ENCODE results near the gene CLCN3. TPM values are rescaled to one million over a fixed set of nuclear protein-coding genes. Genes with fewer than 3 reads are reported as not detected.

Gene CLCN3
- total and polyA plus RNA-seq, 2 of the 13 experiments (the other 11 are each of a cell fraction or from before 2014, with no cell fraction given): 13.6 to 23.7 TPM

DNA sequence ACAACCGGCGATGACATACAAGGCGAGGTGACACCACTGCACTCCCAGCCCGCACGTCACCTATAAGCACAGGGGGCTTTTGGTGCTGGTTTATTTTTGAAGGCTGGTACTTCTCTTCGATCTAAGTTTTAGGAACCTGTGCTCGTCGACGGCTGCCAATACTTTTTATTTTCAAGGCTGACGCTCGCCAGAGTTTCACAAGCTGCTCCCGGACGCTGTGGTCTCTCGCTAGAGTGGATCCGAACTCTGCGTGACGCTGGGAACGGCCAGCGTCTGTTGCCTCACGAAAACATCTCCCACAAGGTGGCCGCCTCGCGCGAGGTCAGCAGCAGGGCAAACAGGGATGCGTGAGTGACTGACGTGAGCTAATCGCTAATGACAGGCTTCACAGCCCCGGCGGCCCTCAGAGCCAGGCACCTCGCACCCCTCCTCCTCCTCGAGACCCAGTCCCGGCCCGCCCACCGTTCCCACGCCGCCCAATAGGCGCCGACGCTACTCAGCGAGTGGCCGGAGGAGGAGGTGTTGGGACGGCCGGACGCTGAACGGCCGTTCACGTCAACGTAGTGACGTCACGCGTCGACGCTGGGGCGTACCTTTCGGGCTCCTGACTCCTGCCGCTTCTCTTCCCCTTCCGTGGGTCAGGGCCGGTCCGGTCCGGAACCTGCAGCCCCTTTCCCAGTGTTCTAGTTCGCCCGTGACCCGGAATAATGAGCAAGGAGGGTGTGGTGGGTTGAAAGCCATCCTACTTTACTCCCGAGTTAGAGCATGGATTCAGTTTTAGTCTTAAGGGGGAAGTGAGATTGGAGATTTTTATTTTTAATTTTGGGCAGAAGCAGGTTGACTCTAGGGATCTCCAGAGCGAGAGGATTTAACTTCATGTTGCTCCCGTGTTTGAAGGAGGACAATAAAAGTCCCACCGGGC, at the start of gene CLCN3 (continued):
- TF ChIP-seq SMAD3 (CRISPR knock-in tag; IDR thresholded peaks at IDR 0.05) (peak; percentile 57; the same call in 1 of the 2 replicates), YEATS2 (CRISPR knock-in tag; IDR thresholded peaks at IDR 0.05; ENCODE audit: borderline replicate concordance) (peak; percentile 96; the same call in 1 of the 2 replicates), ZFP36L2 (CRISPR knock-in tag; IDR thresholded peaks at IDR 0.05) (no peak), HNRNPL (IDR thresholded peaks at IDR 0.05; ENCODE audit: low read depth, low read length) (0 out of 2 replicates have a peak, but pooled peaks have one; percentile 47), ZNF136 (CRISPR knock-in tag; IDR thresholded peaks at IDR 0.05; ENCODE audit: low read depth) (no peak), KDM6A (CRISPR knock-in tag; IDR thresholded peaks at IDR 0.05; ENCODE audit: low read depth) (no peak), ZNF263 (CRISPR knock-in tag; IDR thresholded peaks at IDR 0.05) (no peak), FOSL1 (CRISPR knock-in tag; IDR thresholded peaks at IDR 0.05; ENCODE audit: borderline replicate concordance) (no peak), ZGPAT (CRISPR knock-in tag; IDR thresholded peaks at IDR 0.05) (peak; percentile 69; the same call in 1 of the 2 replicates), SATB2 (CRISPR knock-in tag; IDR thresholded peaks at IDR 0.05) (no peak), ADNP (CRISPR knock-in tag; IDR thresholded peaks at IDR 0.05) (no peak), FOXM1 (CRISPR knock-in tag; IDR thresholded peaks at IDR 0.05) (no peak), ZNF839 (CRISPR knock-in tag; IDR thresholded peaks at IDR 0.05; ENCODE audit: borderline replicate concordance) (no peak), DNMT3B (CRISPR knock-in tag; conservative IDR thresholded peaks at IDR 0.05) (0 out of 2 replicates have a peak, but pooled peaks have one; percentile 3)
- TF ChIP-seq, protein P1, sequence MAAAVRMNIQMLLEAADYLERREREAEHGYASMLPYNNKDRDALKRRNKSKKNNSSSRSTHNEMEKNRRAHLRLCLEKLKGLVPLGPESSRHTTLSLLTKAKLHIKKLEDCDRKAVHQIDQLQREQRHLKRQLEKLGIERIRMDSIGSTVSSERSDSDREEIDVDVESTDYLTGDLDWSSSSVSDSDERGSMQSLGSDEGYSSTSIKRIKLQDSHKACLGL (CRISPR knock-in tag; IDR thresholded peaks at IDR 0.05): peak; percentile 76; the same call in 1 of the 2 replicates
- TF ChIP-seq, protein P2, sequence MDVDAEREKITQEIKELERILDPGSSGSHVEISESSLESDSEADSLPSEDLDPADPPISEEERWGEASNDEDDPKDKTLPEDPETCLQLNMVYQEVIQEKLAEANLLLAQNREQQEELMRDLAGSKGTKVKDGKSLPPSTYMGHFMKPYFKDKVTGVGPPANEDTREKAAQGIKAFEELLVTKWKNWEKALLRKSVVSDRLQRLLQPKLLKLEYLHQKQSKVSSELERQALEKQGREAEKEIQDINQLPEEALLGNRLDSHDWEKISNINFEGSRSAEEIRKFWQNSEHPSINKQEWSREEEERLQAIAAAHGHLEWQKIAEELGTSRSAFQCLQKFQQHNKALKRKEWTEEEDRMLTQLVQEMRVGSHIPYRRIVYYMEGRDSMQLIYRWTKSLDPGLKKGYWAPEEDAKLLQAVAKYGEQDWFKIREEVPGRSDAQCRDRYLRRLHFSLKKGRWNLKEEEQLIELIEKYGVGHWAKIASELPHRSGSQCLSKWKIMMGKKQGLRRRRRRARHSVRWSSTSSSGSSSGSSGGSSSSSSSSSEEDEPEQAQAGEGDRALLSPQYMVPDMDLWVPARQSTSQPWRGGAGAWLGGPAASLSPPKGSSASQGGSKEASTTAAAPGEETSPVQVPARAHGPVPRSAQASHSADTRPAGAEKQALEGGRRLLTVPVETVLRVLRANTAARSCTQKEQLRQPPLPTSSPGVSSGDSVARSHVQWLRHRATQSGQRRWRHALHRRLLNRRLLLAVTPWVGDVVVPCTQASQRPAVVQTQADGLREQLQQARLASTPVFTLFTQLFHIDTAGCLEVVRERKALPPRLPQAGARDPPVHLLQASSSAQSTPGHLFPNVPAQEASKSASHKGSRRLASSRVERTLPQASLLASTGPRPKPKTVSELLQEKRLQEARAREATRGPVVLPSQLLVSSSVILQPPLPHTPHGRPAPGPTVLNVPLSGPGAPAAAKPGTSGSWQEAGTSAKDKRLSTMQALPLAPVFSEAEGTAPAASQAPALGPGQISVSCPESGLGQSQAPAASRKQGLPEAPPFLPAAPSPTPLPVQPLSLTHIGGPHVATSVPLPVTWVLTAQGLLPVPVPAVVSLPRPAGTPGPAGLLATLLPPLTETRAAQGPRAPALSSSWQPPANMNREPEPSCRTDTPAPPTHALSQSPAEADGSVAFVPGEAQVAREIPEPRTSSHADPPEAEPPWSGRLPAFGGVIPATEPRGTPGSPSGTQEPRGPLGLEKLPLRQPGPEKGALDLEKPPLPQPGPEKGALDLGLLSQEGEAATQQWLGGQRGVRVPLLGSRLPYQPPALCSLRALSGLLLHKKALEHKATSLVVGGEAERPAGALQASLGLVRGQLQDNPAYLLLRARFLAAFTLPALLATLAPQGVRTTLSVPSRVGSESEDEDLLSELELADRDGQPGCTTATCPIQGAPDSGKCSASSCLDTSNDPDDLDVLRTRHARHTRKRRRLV (CRISPR knock-in tag; IDR thresholded peaks at IDR 0.05): no peak
- TF ChIP-seq, protein P3, sequence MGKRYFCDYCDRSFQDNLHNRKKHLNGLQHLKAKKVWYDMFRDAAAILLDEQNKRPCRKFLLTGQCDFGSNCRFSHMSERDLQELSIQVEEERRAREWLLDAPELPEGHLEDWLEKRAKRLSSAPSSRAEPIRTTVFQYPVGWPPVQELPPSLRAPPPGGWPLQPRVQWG (CRISPR knock-in tag; IDR thresholded peaks at IDR 0.05; ENCODE audit: borderline replicate concordance, low read depth): no peak
- TF ChIP-seq, protein P4, sequence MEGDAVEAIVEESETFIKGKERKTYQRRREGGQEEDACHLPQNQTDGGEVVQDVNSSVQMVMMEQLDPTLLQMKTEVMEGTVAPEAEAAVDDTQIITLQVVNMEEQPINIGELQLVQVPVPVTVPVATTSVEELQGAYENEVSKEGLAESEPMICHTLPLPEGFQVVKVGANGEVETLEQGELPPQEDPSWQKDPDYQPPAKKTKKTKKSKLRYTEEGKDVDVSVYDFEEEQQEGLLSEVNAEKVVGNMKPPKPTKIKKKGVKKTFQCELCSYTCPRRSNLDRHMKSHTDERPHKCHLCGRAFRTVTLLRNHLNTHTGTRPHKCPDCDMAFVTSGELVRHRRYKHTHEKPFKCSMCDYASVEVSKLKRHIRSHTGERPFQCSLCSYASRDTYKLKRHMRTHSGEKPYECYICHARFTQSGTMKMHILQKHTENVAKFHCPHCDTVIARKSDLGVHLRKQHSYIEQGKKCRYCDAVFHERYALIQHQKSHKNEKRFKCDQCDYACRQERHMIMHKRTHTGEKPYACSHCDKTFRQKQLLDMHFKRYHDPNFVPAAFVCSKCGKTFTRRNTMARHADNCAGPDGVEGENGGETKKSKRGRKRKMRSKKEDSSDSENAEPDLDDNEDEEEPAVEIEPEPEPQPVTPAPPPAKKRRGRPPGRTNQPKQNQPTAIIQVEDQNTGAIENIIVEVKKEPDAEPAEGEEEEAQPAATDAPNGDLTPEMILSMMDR (CRISPR knock-in tag; IDR thresholded peaks at IDR 0.05): peak; percentile 57
- TF ChIP-seq, protein P5, sequence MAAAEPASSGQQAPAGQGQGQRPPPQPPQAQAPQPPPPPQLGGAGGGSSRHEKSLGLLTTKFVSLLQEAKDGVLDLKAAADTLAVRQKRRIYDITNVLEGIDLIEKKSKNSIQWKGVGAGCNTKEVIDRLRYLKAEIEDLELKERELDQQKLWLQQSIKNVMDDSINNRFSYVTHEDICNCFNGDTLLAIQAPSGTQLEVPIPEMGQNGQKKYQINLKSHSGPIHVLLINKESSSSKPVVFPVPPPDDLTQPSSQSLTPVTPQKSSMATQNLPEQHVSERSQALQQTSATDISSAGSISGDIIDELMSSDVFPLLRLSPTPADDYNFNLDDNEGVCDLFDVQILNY (CRISPR knock-in tag; conservative IDR thresholded peaks at IDR 0.05): no peak

Measured in HepG2 (cell line).